SK-N-SH (cell line): ENCODE results near the gene MYO7A. TPM values are rescaled to one million over a fixed set of nuclear protein-coding genes. Genes with fewer than 3 reads are reported as not detected.

Experiments
- CTCF ChIA-PET: fragments of 300-600, 350-600 bp; formaldehyde crosslinking; extraction: SDS; loops from one replicate; lab custom pipeline; 2021; lab: Yijun Ruan, JAX
- POLR2A ChIA-PET: fragments of 350-600 bp; sonication (Branson Sonifier 250); formaldehyde crosslinking; extraction: SDS; loops from one replicate; lab custom pipeline; 2020; ENCODE audit warnings: antibody characterized with exemption, inconsistent platforms; lab: Yijun Ruan, JAX
- DNase-seq: peaks from one replicate; pipeline ENCODE4 v3.0.0; 2012
- H2AFZ ChIP-seq: fragments of 200-600 bp; sonication (generic); 2 replicates; pipeline ENCODE4 v1.8.1; 2016; ENCODE audit warnings: antibody characterized with exemption, mild to moderate bottlenecking, low read depth
- H3F3A ChIP-seq: fragments of 200-600 bp; sonication (generic); replicated peaks from 2 replicates; pipeline ENCODE3; 2016; ENCODE audit warnings: antibody characterized with exemption, mild to moderate bottlenecking; ENCODE audit not compliant: insufficient read depth
- H3K27ac ChIP-seq, 2 experiments: fragments of 200-500 bp in 1 of 2; fragments of 200-600 bp in 1 of 2; sonication (Bioruptor generic) in 1 of 2; sonication (generic), shearing (Covaris generic) in 1 of 2; 2 replicates each; pipeline versions ENCODE4 v1.5.1 to v1.6.1; 2014 to 2016; ENCODE audit warnings: low read depth in 2 of 2, inconsistent platforms in 1 of 2, low read length in 1 of 2, mild to moderate bottlenecking in 1 of 2, mixed read lengths in 1 of 2
- H3K27me3 ChIP-seq: fragments of 200-600 bp; sonication (generic), shearing (Covaris generic); 2 replicates; pipeline ENCODE4 v1.6.1; 2016; ENCODE audit warnings: mixed run types; ENCODE audit not compliant: insufficient read depth
- H3K36me3 ChIP-seq, 2 experiments: fragments of 200-500 bp in 1 of 2; fragments of 200-600 bp in 1 of 2; sonication (Bioruptor generic) in 1 of 2; sonication (generic) in 1 of 2; replicated peaks in 1 of 2; 2 replicates each; pipeline versions ENCODE3 to v1.5.1; 2014 to 2016; ENCODE audit warnings: low read length in 1 of 2, mild to moderate bottlenecking in 1 of 2; ENCODE audit not compliant: insufficient read depth in 2 of 2, control insufficient read depth in 1 of 2
- H3K4me1 ChIP-seq, 2 experiments: fragments of 200-500 bp in 1 of 2; fragments of 200-600 bp in 1 of 2; sonication (Bioruptor generic) in 1 of 2; sonication (generic), shearing (Covaris generic) in 1 of 2; 2 replicates each; pipeline versions ENCODE4 v1.5.1 to v1.6.1; 2014 to 2016; ENCODE audit warnings: low read depth in 1 of 2, low read length in 1 of 2, mixed run types in 1 of 2; ENCODE audit not compliant: insufficient read depth in 2 of 2, control insufficient read depth in 1 of 2
- H3K4me2 ChIP-seq: fragments of 200-600 bp; sonication (generic), shearing (Covaris generic); 2 replicates; pipeline ENCODE4 v1.6.1; 2017; ENCODE audit warnings: mixed run types
- H3K4me3 ChIP-seq, 2 experiments: fragments of 200-500 bp in 1 of 2; fragments of 200-600 bp in 1 of 2; sonication (Bioruptor generic) in 1 of 2; sonication (generic), shearing (Covaris generic) in 1 of 2; 2 replicates each; pipeline versions ENCODE4 v1.5.1 to v1.8.1; 2014 to 2016; ENCODE audit warnings: low read depth in 2 of 2, inconsistent platforms in 1 of 2, low read length in 1 of 2, mild to moderate bottlenecking in 1 of 2, mixed read lengths in 1 of 2, moderate library complexity in 1 of 2
- H3K79me2 ChIP-seq: fragments of 200-600 bp; sonication (generic); 2 replicates; pipeline ENCODE4 v1.8.1; 2017; ENCODE audit warnings: mild to moderate bottlenecking; ENCODE audit not compliant: insufficient read depth
- H3K9ac ChIP-seq: fragments of 200-600 bp; sonication (generic); 2 replicates; pipeline ENCODE4 v1.6.1; 2017; ENCODE audit warnings: mixed run types
- H3K9me2 ChIP-seq: fragments of 200-600 bp; sonication (generic); 2 replicates; pipeline ENCODE4 v1.6.1; 2017; ENCODE audit warnings: mixed run types
- H3K9me3 ChIP-seq: fragments of 200-600 bp; sonication (generic); 2 replicates; pipeline ENCODE4 v1.6.1; 2017; ENCODE audit warnings: mixed run types, mild to moderate bottlenecking, moderate library complexity
- H4K20me1 ChIP-seq: fragments of 200-600 bp; sonication (generic); 2 replicates; pipeline ENCODE4 v1.6.1; 2017; ENCODE audit warnings: mild to moderate bottlenecking, mixed run types; ENCODE audit not compliant: insufficient read depth
- CHD2 ChIP-seq: fragments of 150-350 bp; IDR thresholded peaks from 2 replicates; pipeline ENCODE4 v1.6.1; 2018; ENCODE audit warnings: low read length; ENCODE audit not compliant: partially characterized antibody
- FOXJ3 ChIP-seq: sonication (generic); formaldehyde crosslinking; IDR thresholded peaks from 2 replicates; pipeline ENCODE4 v1.5.1; 2020; ENCODE audit warnings: mild to moderate bottlenecking, missing genetic modification reagents
- FOXM1 ChIP-seq: IDR thresholded peaks from 2 replicates; pipeline ENCODE4 v1.4.0; 2012; ENCODE audit warnings: low read depth, mild to moderate bottlenecking
- GABPA ChIP-seq: IDR thresholded peaks from 2 replicates; pipeline ENCODE4 v1.4.0; 2012; ENCODE audit warnings: low read depth, mild to moderate bottlenecking
- GATA2 ChIP-seq: sonication (generic); formaldehyde crosslinking; IDR thresholded peaks from 2 replicates; pipeline ENCODE4 v1.5.0; 2020; ENCODE audit warnings: mild to moderate bottlenecking, missing genetic modification reagents
- IRF3 ChIP-seq: fragments of 150-350 bp; IDR thresholded peaks from 2 replicates; pipeline ENCODE4 v1.6.1; 2016; ENCODE audit warnings: mild to moderate bottlenecking, low read depth, low read length
- JUND ChIP-seq: IDR thresholded peaks from 2 replicates; pipeline ENCODE4 v1.4.0; 2012
- MAX ChIP-seq: IDR thresholded peaks from 2 replicates; pipeline ENCODE4 v1.4.0; 2012; ENCODE audit warnings: low read depth
- MXI1 ChIP-seq: IDR thresholded peaks from 2 replicates; pipeline ENCODE4 v1.6.1; 2012; ENCODE audit warnings: mild to moderate bottlenecking, low read depth, low read length, improper control_type of control experiment
- NFIC ChIP-seq: IDR thresholded peaks from 2 replicates; pipeline ENCODE4 v1.4.0; 2012; ENCODE audit warnings: borderline replicate concordance
- PBX3 ChIP-seq: IDR thresholded peaks from 2 replicates; pipeline ENCODE4; 2012
- POLR2AphosphoS5 ChIP-seq: IDR thresholded peaks from 2 replicates; pipeline ENCODE4 v1.6.1; 2012; ENCODE audit warnings: low read depth, low read length
- RAD21 ChIP-seq: IDR thresholded peaks from 2 replicates; pipeline ENCODE4 v1.6.1; 2012; ENCODE audit warnings: mild to moderate bottlenecking, low read length
- RCOR1 ChIP-seq: fragments of 150-350 bp; IDR thresholded peaks from 2 replicates; pipeline ENCODE4 v1.6.1; 2017; ENCODE audit warnings: antibody characterized with exemption, low read length
- TAF1 ChIP-seq: IDR thresholded peaks from 2 replicates; pipeline ENCODE4 v1.6.1; 2012; ENCODE audit warnings: low read depth, mild to moderate bottlenecking, low read length, moderate library complexity, borderline replicate concordance
- TCF12 ChIP-seq: IDR thresholded peaks from 2 replicates; pipeline ENCODE4 v1.4.0; 2012
- USF1 ChIP-seq: IDR thresholded peaks from 2 replicates; pipeline ENCODE4 v1.4.0; 2012; ENCODE audit warnings: low read depth, borderline replicate concordance
- ZBTB33 ChIP-seq: IDR thresholded peaks from 2 replicates; pipeline ENCODE4 v1.4.0; 2012; ENCODE audit warnings: low read depth, borderline replicate concordance
- WGBS: methylation state at CpG from one replicate; pipeline ENCODE4 v1.1.6; 2017; ENCODE audit warnings: low lambda C conversion rate; 5-methylcytosine and 5-hydroxymethylcytosine counted together
- polyA plus RNA-seq, 3 experiments: library from polyadenylated mRNA; depleted of rRNA; stranded (reverse); fragments of >200 nt; gene quantifications; 2 replicates each; pipeline ENCODE4 v1.2.3, GENCODE V29; 2012

The MYO7A gene
- polyA plus RNA-seq, 1 of the 3 experiments (the other 2 are of a cell fraction) = 0.08 TPM

- H3K36me3 ChIP-seq = no peaks in the 10 kb centered on the region
- H3K4me1 ChIP-seq = no peaks in the 10 kb centered on the region
- no peaks in the 10 kb centered on the region for H3K79me2 ChIP-seq
- no peaks in the 10 kb centered on the region for H3K27me3 ChIP-seq
- no peak overlapping the region for H3K4me2 ChIP-seq
- no peak for TF ChIP-seq POLR2AphosphoS5
- TF ChIP-seq MAX = no peak
- no peak for TF ChIP-seq TCF12
- TF ChIP-seq GABPA = no peak
- no peak for TF ChIP-seq JUND
- TF ChIP-seq ZBTB33 = no peak
- TF ChIP-seq NFIC = no peak
- no peak for TF ChIP-seq IRF3
- TF ChIP-seq FOXM1 = no peak
- TF ChIP-seq USF1 = no peak
- TF ChIP-seq CHD2 = no peak
- no peak for TF ChIP-seq RAD21
- no peak for TF ChIP-seq GATA2
- no peak for TF ChIP-seq RCOR1
- no peak for TF ChIP-seq MXI1
- TF ChIP-seq FOXJ3 (CRISPR knock-in tag) = no peak
- no peak for TF ChIP-seq TAF1
- TF ChIP-seq PBX3 = no peak
- TF ChIP-seq, all 33 proteins: peak for 0
- WGBS = 85% methylated on average over 18 of the region's 20 CpGs
- CTCF ChIA-PET = interaction anchor here (1.0 to 4.1 kb wide), 2 partner anchors 33 to 388 kb away, joined by 3 to 11 read pairs; partner anchors contain the start of gene MYO7A
- H3K9me3 ChIP-seq = no peaks in the 10 kb centered on the region
- no peaks in the 10 kb centered on the region for H3K9me2 ChIP-seq
- no peak overlapping the region for H3K4me3 ChIP-seq
- POLR2A ChIA-PET = no interaction called here
- no peaks in the 10 kb centered on the region for H3F3A ChIP-seq
- no peak overlapping the region for H2AFZ ChIP-seq
- no peaks in the 10 kb centered on the region for H4K20me1 ChIP-seq
- no peak overlapping the region for H3K9ac ChIP-seq
- no peak for DNase-seq
- no peak overlapping the region for H3K27ac ChIP-seq
These were observed 32.0 kb downstream of the MYO7A start for GRCh38 chr11:77159937-77160495.
